Smooth muscle cell of bladder (primary cell): Measurements from ENCODE around the gene DHRS11. TPM values are rescaled to one million over a fixed set of nuclear protein-coding genes. Genes with fewer than 3 reads are reported as not detected.

ENCODE experiments used
- total RNA-seq: library from RNA; depleted of rRNA; stranded (reverse); fragments of >200 nt; gene quantifications from 2 replicates; pipeline ENCODE4 v1.2.3, GENCODE V29; 2014

DHRS11 gene
- 5.0 and 5.7 TPM in 2 replicates for total RNA-seq

GRCh38 chr17:36591434-36592315 is at the start of gene DHRS11:
Gene DHRS11 (plus strand): TSS chr17:36591879. CDS start chr17:36592010, 131 bp downstream.

GRCh38 chr17:36544307-36545076 is 47.2 kb upstream of the DHRS11 start, which contains the start of gene GGNBP2:
Gene GGNBP2 (plus strand): TSS chr17:36544919. CDS start chr17:36545725, 806 bp downstream.

GRCh38 chr17:36601303-36602029 is 9.8 kb downstream of the DHRS11 start, which contains the start of gene MRM1:
Gene MRM1 (plus strand): TSS chr17:36601583. CDS start chr17:36601811, 228 bp downstream.

Other genes with a start within 250 kb of the DHRS11 start
- not detected in 2 replicates for gene TBC1D3H, start 203.4 kb upstream of the DHRS11 start, total RNA-seq
- 23.7 and 26.3 TPM in 2 replicates for gene ZNHIT3, start 105.2 kb upstream of the DHRS11 start, total RNA-seq
- gene MYO19, start 57.0 kb upstream of the DHRS11 start, total RNA-seq = 27.4 and 28.0 TPM in 2 replicates
- gene PIGW, start 56.9 kb upstream of the DHRS11 start, total RNA-seq = 2.3 and 2.9 TPM in 2 replicates
- 67.4 and 69.3 TPM in 2 replicates for gene GGNBP2, start 47.0 kb upstream of the DHRS11 start, total RNA-seq
- 3.4 and 5.2 TPM in 2 replicates for gene MRM1, start 9.7 kb downstream of the DHRS11 start, total RNA-seq